Chondrocyte (in vitro differentiated cells): Measurements from ENCODE around the gene TUBB3. TPM values are rescaled to one million over a fixed set of nuclear protein-coding genes. Genes with fewer than 3 reads are reported as not detected.

Experiments
- DNase-seq: peaks from one replicate; pipeline ENCODE4 v3.0.0; 2021; ENCODE audit warnings: mixed read lengths, low spot score
- H3K27ac Mint-ChIP-seq: one replicate; pipeline ENCODE4 v1.8.0; 2021; ENCODE audit warnings: mild to moderate bottlenecking, moderate library complexity, mixed read lengths; ENCODE audit not compliant: unreplicated experiment
- H3K27me3 Mint-ChIP-seq: 2 replicates; pipeline ENCODE4 v1.8.0; 2021; ENCODE audit warnings: low read depth, mixed read lengths
- H3K36me3 Mint-ChIP-seq: 2 replicates; pipeline ENCODE4 v1.8.0; 2021; ENCODE audit warnings: low read depth, mixed read lengths
- H3K4me1 Mint-ChIP-seq: 2 replicates; pipeline ENCODE4 v1.8.0; 2021; ENCODE audit warnings: low read depth, mild to moderate bottlenecking, mixed read lengths
- H3K4me3 Mint-ChIP-seq: one replicate; pipeline ENCODE4 v1.8.0; 2021; ENCODE audit warnings: mild to moderate bottlenecking, moderate library complexity, mixed read lengths; ENCODE audit not compliant: unreplicated experiment
- H3K9me3 Mint-ChIP-seq: 2 replicates; pipeline ENCODE4 v1.8.0; 2021; ENCODE audit warnings: low read depth, mixed read lengths
- CTCF ChIP-seq: fragments of 200-600 bp; sonication (generic); IDR thresholded peaks from 2 replicates; pipeline ENCODE4 v1.5.0; 2021; ENCODE audit warnings: antibody characterized with exemption, mild to moderate bottlenecking, moderate library complexity
- total RNA-seq: library from RNA; stranded (reverse); gene quantifications from 3 replicates; pipeline ENCODE4 v1.2.1, GENCODE V29; 2021

Gene TUBB3
- total RNA-seq, 1 donor from 2014 or later, result 104 TPM

- no peak for DNase-seq
- H3K36me3 Mint-ChIP-seq, result peaks cover 4% of the 10 kb centered on the region
- no peak overlapping the region for H3K4me3 Mint-ChIP-seq
- no peaks in the 10 kb centered on the region for H3K27me3 Mint-ChIP-seq
- H3K4me1 Mint-ChIP-seq, result peaks cover 27% of the 10 kb centered on the region
- H3K9me3 Mint-ChIP-seq, result no peaks in the 10 kb centered on the region
- no peak overlapping the region for H3K27ac Mint-ChIP-seq
- TF ChIP-seq CTCF, result no peak
Observed at GRCh38 chr16:89969741-89970410, 46.7 kb downstream of the TUBB3 start.

- H3K4me3 Mint-ChIP-seq, result peak overlapping the region; percentile 98
- DNase-seq, result no peak
- no peaks in the 10 kb centered on the region for H3K9me3 Mint-ChIP-seq
- H3K27me3 Mint-ChIP-seq, result no peaks in the 10 kb centered on the region
- peaks cover 28% of the 10 kb centered on the region for H3K4me1 Mint-ChIP-seq
- peaks cover 4% of the 10 kb centered on the region for H3K36me3 Mint-ChIP-seq
- TF ChIP-seq CTCF, result no peak
- H3K27ac Mint-ChIP-seq, result peak overlapping the region; percentile 99
Observed at GRCh38 chr16:89971495-89972243, 48.5 kb downstream of the TUBB3 start.

GRCh38 chr16:89972244-89973234, 49.4 kb downstream of the TUBB3 start:
- Mint-ChIP-seq H3K4me1 (peaks cover 28% of the 10 kb centered on the region), H3K27ac (peak overlapping the region; percentile 99), H3K27me3 (no peaks in the 10 kb centered on the region), H3K36me3 (peaks cover 4% of the 10 kb centered on the region), H3K9me3 (no peaks in the 10 kb centered on the region), H3K4me3 (peak overlapping the region; percentile 98)
- peak; percentile 96 for DNase-seq
- peak; percentile 29 for TF ChIP-seq CTCF

GRCh38 chr16:89973235-89973634, 50.1 kb downstream of the TUBB3 start:
- Mint-ChIP-seq H3K27ac (peak overlapping the region; percentile 99), H3K4me3 (peak overlapping the region; percentile 98), H3K4me1 (peaks cover 28% of the 10 kb centered on the region), H3K27me3 (no peaks in the 10 kb centered on the region), H3K36me3 (peaks cover 4% of the 10 kb centered on the region), H3K9me3 (no peaks in the 10 kb centered on the region)
- TF ChIP-seq CTCF, result no peak
- no peak for DNase-seq
